Epithelial cell of esophagus (primary cell): Measurements from ENCODE around the gene DNAJC21.

Source experiments
- DNase-seq: peaks from one replicate; pipeline ENCODE4 v3.0.0; 2010; ENCODE audit warnings: low read depth
- H3K4me3 ChIP-seq: 2 replicates; pipeline ENCODE4 v1.5.1; 2011; ENCODE audit warnings: mild to moderate bottlenecking, low read length, control low read depth
- CTCF ChIP-seq: IDR thresholded peaks from 2 replicates; pipeline ENCODE4 v1.5.1; 2011; ENCODE audit warnings: low read depth, mild to moderate bottlenecking, low read length, control low read depth, inconsistent platforms; ENCODE audit not compliant: insufficient read depth; ENCODE audit errors: missing control alignments

The DNAJC21 gene

GRCh38 chr5:34929134-34929719 is at the start of gene DNAJC21:
Gene DNAJC21, plus strand, starts transcription at chr5:34929559. Its CDS starts 261 bp downstream, at chr5:34929820.
- peak; percentile 98 for DNase-seq
- TF ChIP-seq CTCF = no peak
- peak within 1 kb of the TSS; percentile 77 for H3K4me3 ChIP-seq

- DNase-seq = no peak
- no peak for TF ChIP-seq CTCF
- H3K4me3 ChIP-seq = no peak overlapping the region
These were observed 48.1 kb upstream of the DNAJC21 start for GRCh38 chr5:34881246-34881645.

- peak; percentile 50 for DNase-seq
- TF ChIP-seq CTCF = no peak
- no peak overlapping the region for H3K4me3 ChIP-seq
These were observed 42.8 kb upstream of the DNAJC21 start for GRCh38 chr5:34886392-34887119.

GRCh38 chr5:34889394-34889793 is 40.0 kb upstream of the DNAJC21 start:
- no peak for TF ChIP-seq CTCF

GRCh38 chr5:34891981-34892380 is 37.4 kb upstream of the DNAJC21 start:
- DNase-seq = no peak
- no peak for TF ChIP-seq CTCF
- H3K4me3 ChIP-seq = no peak overlapping the region

More at GRCh38 chr5:34889394-34889793, 40.0 kb upstream of the DNAJC21 start:
- H3K4me3 ChIP-seq = no peak overlapping the region
- DNase-seq = no peak

GRCh38 chr5:34892414-34892813 is 36.9 kb upstream of the DNAJC21 start:
- DNase-seq = no peak
- no peak overlapping the region for H3K4me3 ChIP-seq
- no peak for TF ChIP-seq CTCF
